GM21529 (cell line): ENCODE data around the gene BAIAP2.

Experiments
- ATAC-seq: cut with Tn5 transposase; IDR thresholded peaks from one replicate; pipeline ENCODE4 v1.9.1; 2021; ENCODE audit not compliant: unreplicated experiment

The BAIAP2 gene

GRCh38 chr17:81034779-81035520 is at the start of gene BAIAP2:
Gene BAIAP2 (plus strand): TSS chr17:81035151. CDS start chr17:81035255, 104 bp downstream.
- ATAC-seq: peak; percentile 64

- ATAC-seq: no peak
Observed at GRCh38 chr17:80986046-80986445, 48.9 kb upstream of the BAIAP2 start.

- no peak for ATAC-seq
Observed at GRCh38 chr17:80986816-80987475, 48.0 kb upstream of the BAIAP2 start.

GRCh38 chr17:80987941-80988461 is 47.0 kb upstream of the BAIAP2 start:
- ATAC-seq: no peak

DNA sequence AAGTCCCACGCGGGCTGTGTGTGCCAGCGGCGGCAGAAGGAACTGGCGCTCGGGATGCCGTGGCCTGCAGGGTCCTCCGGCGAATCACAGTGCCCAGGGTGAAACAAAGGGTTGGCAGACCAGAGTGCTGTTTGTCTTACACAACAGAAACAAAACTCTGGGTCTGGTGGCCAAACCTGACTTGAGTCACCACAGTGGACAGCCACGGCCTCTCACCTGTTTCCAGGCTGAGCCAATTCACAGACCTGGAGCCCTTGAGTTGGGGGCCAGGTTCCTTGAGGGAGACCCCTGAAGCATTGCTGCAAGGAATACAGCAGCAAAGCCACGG is 45.4 kb upstream of the BAIAP2 start:
- no peak for ATAC-seq

GRCh38 chr17:80990921-80991644 is 43.9 kb upstream of the BAIAP2 start:
- no peak for ATAC-seq

DNA sequence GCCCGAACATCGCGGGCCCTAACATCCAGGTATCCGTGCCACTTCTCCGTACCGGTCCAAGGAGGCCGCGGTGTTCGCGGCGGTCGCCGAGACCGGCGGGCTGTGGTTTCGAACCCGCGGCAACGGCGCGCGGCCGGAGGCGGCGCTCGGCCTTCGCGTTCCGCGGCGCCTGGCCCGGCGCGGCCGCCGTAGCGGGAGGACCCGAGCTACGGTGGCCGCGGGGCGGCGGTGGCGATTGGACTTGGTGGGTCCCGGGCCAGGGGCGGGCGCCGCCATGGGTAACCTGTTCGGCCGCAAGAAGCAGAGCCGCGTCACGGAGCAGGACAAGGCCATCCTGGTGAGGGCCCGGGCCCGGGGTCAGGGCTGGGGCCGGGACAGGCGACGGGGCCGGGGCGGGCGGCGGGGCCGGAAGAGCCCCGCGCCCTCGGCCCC is 43.3 kb upstream of the BAIAP2 start, which contains the start of gene CHMP6:
Gene CHMP6, plus strand, starts transcription at position 197 of the 432 bp plus-strand sequence. Its CDS starts 78 bp downstream, at position 275.
- ATAC-seq: no peak

- ATAC-seq: no peak
Observed at GRCh38 chr17:80992077-80992947, 42.6 kb upstream of the BAIAP2 start.

- no peak for ATAC-seq
Observed at GRCh38 chr17:80992948-80993624, 41.9 kb upstream of the BAIAP2 start.

DNA sequence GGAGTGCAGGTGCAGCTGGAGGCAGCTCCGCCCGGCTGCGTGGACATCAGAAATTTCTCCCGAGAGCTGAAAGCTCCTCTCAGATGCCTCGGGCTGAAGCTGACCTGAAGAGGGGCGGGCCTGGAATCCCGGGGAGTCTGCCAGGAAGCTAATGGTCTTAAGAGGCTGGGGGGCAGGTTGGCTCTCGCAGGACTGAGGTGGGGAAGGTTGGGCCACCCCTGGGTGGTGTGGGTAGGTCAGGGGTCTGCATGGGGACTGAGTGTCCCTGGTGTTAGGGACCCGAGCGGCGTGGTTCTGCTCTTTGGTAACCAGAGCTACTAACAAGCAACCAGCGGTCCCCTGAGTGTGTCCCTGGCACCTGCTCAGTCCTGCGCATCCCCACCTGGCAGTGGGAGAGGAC is 39.8 kb upstream of the BAIAP2 start:
- no peak for ATAC-seq

DNA sequence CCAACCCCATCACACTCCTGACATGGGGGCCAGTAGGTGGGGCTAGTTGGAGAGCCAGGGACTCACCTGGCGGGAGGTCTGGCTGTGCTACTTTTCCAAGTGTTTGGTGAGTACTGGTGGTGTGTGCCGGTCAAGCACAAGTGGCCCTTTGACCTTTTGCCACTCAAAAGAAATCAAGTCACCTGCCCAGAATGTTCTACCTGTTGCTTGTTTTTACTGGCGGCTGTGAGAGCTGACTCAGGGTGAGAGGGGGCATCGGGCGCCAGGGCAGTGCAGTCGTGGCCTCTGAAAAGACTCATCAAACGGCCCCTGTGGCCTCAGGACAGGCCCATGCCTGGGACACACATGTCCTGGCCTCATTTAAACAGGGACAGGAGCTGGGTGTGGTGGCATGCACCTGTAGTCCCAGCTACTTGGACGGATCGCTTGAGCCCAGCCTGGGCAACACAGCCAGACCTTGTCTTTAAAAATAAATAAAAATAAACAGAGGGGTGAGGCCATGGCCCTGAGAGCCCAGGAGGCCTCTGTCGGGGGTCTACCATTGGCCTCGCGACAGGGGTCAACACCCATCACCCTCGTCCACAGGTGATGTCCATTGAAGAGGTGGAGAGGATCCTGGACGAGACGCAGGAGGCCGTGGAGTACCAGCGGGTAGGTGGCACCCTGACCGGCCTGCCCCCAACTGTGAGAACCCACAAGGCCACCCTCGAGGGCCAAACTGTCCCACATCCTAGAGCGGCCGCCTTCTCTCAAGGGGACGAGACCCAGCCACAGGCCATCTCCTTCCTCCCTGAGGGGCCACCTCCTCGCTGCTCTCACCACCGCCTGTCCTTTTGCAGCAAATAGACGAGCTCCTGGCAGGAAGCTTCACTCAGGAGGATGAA is 38.3 kb upstream of the BAIAP2 start:
- no peak for ATAC-seq

DNA sequence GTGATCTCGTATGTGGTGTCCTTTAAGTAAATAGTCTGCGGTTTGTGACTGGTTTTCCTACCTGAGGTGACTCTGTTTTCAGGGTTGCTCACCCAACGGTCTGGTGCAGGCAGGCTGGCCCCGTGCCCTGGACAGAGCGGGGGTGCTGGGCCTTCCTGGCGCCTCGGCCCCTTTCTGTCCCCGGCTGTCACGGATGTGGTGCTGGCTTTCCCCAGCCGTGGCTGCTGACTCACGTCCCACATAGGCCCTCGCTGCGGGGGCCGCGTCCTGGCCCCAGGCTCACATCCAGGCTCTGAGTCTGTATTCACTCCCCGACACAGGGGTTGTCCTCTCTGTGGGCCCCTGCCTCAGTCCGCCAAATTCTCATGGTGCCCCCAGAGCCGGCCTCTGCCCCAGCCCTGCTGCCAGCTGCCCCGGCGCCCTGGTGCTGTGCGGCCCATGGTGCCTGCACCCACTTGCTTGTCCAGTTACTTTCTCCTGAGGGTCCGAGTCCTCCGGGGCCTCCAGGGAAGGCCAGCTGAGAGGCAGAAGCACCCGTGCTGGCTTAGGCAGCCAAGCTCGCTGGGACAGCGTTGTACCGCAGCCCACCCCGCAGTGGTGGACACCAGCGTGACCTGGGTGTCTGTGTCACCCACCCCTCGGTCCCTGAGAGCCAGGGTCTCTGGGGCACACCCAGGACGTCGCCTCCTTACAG is 37.4 kb upstream of the BAIAP2 start:
- no peak for ATAC-seq

DNA sequence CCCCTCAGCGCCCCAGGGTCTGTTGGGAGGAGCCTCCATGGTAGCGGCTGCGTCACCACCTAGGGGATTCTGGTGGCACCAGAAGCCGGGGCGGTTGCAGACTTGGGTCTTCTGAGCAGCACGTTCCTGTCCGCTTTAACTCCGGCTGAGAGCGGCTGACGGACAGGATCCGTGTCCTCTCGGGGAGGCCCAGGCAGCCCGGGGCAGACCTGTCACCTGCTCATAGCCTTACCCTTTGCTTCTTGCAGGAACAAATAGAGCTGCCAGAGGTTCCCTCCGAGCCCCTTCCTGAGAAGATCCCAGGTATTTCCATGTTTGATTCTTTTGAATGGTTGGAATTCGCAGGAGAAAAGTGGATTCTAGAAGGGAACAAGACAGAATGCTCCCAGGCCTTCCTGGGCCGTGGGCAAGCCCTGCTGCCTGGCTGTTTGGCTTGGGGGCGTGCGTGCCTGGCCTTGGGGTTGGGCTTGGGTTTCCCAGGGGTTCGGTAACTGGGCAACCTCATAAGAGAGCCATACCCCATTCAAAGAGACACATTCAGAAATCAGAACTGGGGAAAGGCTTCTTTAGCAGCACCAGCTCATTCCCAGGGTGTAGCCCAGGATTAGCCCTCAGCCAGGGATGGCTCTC is 36.7 kb upstream of the BAIAP2 start:
- ATAC-seq: no peak

DNA sequence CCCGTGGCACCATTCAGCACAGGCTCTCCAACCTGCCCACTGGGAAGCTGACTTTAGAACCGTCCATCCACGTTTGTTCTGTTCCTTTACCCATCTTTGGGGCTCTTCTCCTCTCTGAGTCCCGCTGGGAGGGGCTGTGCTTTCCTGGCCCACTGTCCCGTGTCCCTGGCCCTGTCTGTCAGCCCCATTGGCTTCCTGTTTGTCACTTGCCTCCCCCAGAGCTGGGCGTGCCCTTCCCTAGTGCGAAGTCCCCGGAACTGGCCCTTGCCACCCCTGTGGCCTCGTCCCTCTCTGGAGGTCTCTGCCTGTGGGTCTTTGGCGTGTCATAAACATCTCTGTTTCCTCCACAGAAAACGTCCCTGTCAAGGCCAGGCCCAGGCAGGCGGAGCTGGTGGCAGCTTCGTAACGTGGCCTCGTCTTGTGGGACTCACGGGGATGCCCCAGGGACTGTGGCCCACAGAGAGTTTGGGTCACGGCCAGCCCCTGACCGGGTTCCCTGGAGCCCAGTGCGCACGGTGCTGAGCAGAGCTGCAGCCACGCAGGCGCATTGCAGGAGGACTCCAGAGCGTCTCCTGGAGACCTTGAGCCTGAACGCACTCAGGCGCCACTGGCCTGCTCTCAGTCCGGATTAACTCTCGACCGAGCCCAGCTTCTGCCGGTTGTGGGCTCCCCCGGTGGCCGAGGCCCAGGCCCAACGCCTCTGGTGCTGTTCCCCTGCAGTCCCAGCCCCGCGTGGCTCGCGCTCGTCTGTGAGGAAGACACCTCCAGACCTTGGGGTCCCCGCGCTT is 36.0 kb upstream of the BAIAP2 start:
- no peak for ATAC-seq

GRCh38 chr17:80999536-81000333 is 35.2 kb upstream of the BAIAP2 start:
- no peak for ATAC-seq

GRCh38 chr17:81000334-81000630 is 34.7 kb upstream of the BAIAP2 start:
- no peak for ATAC-seq
